ENCODE data around the gene CRB3.

DNA sequence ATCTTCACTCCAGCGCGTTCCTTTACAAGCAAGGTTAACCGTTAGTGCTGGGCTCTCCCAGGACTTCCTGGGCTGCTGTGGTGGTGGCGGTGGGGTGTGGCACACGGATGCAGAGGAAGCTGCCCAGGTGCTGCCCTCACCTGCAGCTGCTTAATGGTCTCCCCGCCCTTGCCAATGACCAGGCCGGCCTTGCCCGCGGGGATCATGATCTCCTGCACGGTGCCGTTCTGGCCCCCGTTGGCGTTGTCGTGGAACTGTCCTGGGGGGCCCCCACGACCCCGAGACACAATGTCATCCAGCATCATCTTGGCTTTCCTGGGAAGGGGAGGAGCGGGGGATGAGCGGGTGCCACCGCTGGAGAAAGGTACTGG is 45.5 kb upstream of the CRB3 start:
- no peak for TF ChIP-seq POLR2A (IDR thresholded peaks at IDR 0.05)
- TF ChIP-seq, protein P1, sequence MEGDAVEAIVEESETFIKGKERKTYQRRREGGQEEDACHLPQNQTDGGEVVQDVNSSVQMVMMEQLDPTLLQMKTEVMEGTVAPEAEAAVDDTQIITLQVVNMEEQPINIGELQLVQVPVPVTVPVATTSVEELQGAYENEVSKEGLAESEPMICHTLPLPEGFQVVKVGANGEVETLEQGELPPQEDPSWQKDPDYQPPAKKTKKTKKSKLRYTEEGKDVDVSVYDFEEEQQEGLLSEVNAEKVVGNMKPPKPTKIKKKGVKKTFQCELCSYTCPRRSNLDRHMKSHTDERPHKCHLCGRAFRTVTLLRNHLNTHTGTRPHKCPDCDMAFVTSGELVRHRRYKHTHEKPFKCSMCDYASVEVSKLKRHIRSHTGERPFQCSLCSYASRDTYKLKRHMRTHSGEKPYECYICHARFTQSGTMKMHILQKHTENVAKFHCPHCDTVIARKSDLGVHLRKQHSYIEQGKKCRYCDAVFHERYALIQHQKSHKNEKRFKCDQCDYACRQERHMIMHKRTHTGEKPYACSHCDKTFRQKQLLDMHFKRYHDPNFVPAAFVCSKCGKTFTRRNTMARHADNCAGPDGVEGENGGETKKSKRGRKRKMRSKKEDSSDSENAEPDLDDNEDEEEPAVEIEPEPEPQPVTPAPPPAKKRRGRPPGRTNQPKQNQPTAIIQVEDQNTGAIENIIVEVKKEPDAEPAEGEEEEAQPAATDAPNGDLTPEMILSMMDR (IDR thresholded peaks at IDR 0.05), result no peak
- no peak for TF ChIP-seq POLR2AphosphoS5 (IDR thresholded peaks at IDR 0.05)
